Loucy (cell line): ENCODE data around the gene ACVRL1.

Source experiments
- H2AFZ ChIP-seq: fragments of 200-600 bp; sonication (generic); 2 replicates; pipeline ENCODE4 v1.6.0; 2016; ENCODE audit warnings: antibody characterized with exemption, mild to moderate bottlenecking, low read length, moderate library complexity
- H3F3A ChIP-seq: fragments of 200-600 bp; 2 replicates; pipeline ENCODE4 v1.6.0; 2016; ENCODE audit warnings: antibody characterized with exemption, low read depth, mild to moderate bottlenecking
- H3K27me3 ChIP-seq: fragments of 200-600 bp; sonication (generic); 2 replicates; pipeline ENCODE4 v1.6.1; 2014; ENCODE audit warnings: low read length, mild to moderate bottlenecking; ENCODE audit not compliant: insufficient read depth, poor library complexity, severe bottlenecking
- H3K36me3 ChIP-seq: fragments of 200-600 bp; sonication (generic); 2 replicates; pipeline ENCODE4 v1.6.1; 2016; ENCODE audit warnings: low read length; ENCODE audit not compliant: insufficient read depth
- H3K4me1 ChIP-seq: fragments of 200-600 bp; sonication (generic); 2 replicates; pipeline ENCODE4 v1.5.1; 2014; ENCODE audit warnings: low read length, mild to moderate bottlenecking; ENCODE audit not compliant: insufficient read depth, poor library complexity, severe bottlenecking
- H3K4me2 ChIP-seq: fragments of 200-600 bp; sonication (generic); 2 replicates; pipeline ENCODE4 v1.6.0; 2014; ENCODE audit warnings: antibody characterized with exemption, low read length, low read depth, mild to moderate bottlenecking; ENCODE audit not compliant: poor library complexity, severe bottlenecking
- H3K4me3 ChIP-seq: fragments of 200-600 bp; sonication (generic); 2 replicates; pipeline ENCODE4 v1.5.1; 2014; ENCODE audit warnings: low read length, mild to moderate bottlenecking, mixed read lengths; ENCODE audit not compliant: poor library complexity, severe bottlenecking
- H3K79me2 ChIP-seq: fragments of 200-600 bp; sonication (generic); 2 replicates; pipeline ENCODE4 v1.6.1; 2014; ENCODE audit warnings: low read length; ENCODE audit not compliant: insufficient read depth
- H3K9ac ChIP-seq: fragments of 200-600 bp; sonication (generic); 2 replicates; pipeline ENCODE4 v1.6.0; 2014; ENCODE audit warnings: mild to moderate bottlenecking, low read depth, low read length, moderate library complexity; ENCODE audit not compliant: poor library complexity, severe bottlenecking
- H3K9me2 ChIP-seq: fragments of 200-600 bp; sonication (generic); replicated peaks from 2 replicates; pipeline ENCODE4 v1.6.1; 2016; ENCODE audit warnings: low read depth, low read length, mixed read lengths
- H3K9me3 ChIP-seq: fragments of 200-600 bp; sonication (generic); 2 replicates; pipeline ENCODE4 v1.6.1; 2014; ENCODE audit warnings: mild to moderate bottlenecking, antibody characterized with exemption, low read length, low read depth; ENCODE audit not compliant: insufficient read depth
- H4K20me1 ChIP-seq: fragments of 200-600 bp; sonication (generic); 2 replicates; pipeline ENCODE4 v1.6.0; 2014; ENCODE audit warnings: antibody characterized with exemption, low read length, mild to moderate bottlenecking; ENCODE audit not compliant: insufficient read depth, poor library complexity, severe bottlenecking
- EZH2phosphoT487 ChIP-seq: fragments of 200-600 bp; IDR thresholded peaks from 2 replicates; pipeline ENCODE4 v1.6.1; 2018; ENCODE audit warnings: antibody characterized with exemption, mild to moderate bottlenecking, moderate library complexity, borderline replicate concordance
- TF ChIP-seq, protein P1 (sequence below): fragments of 200-600 bp; sonication (generic); conservative IDR thresholded peaks from 2 replicates; pipeline ENCODE4 v1.5.1; 2014; ENCODE audit warnings: mild to moderate bottlenecking, antibody characterized with exemption, low read length

The ACVRL1 gene

DNA sequence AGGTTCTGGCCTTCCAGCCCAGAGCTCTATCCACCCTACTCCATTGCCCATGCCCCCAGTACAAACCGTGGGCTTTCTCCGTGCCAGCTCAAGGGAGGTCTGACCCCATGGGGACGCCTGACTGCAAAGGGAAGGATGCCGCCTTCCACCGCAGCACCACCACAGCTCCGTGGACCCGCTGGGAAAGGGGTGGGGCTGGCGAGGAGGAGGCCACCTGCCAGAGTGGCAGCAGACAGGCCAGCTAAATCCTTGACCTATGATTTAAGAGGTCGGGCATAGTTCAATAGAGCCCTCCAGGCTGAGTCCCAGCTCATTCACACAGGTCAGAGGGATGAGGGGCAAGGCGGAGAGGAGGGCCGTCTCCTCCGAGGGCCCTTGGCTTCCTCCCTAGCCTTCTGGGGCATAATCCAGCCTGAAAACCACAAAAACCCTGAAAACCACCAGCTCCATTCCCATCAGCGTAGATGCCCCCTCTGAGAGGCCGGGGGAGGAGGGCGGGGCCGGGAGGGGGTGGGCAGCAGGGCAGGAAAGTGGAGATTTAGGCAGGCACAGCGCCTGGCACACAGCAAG lies 43.9 kb upstream of the ACVRL1 start:
- Histone ChIP-seq H3K9me2 (no peaks in the 10 kb centered on the region), H2AFZ (no peak overlapping the region), H3K36me3 (no peaks in the 10 kb centered on the region), H3K4me1 (no peaks in the 10 kb centered on the region), H3K9ac (no peak overlapping the region), H3K27me3 (no peaks in the 10 kb centered on the region), H3K9me3 (no peaks in the 10 kb centered on the region), H3K79me2 (no peaks in the 10 kb centered on the region), H3K4me2 (peak overlapping the region; percentile 53), H3K4me3 (peak overlapping the region; percentile 48), H4K20me1 (no peaks in the 10 kb centered on the region), H3F3A (no peaks in the 10 kb centered on the region)
- TF ChIP-seq EZH2phosphoT487 = no peak
- TF ChIP-seq, protein P1, sequence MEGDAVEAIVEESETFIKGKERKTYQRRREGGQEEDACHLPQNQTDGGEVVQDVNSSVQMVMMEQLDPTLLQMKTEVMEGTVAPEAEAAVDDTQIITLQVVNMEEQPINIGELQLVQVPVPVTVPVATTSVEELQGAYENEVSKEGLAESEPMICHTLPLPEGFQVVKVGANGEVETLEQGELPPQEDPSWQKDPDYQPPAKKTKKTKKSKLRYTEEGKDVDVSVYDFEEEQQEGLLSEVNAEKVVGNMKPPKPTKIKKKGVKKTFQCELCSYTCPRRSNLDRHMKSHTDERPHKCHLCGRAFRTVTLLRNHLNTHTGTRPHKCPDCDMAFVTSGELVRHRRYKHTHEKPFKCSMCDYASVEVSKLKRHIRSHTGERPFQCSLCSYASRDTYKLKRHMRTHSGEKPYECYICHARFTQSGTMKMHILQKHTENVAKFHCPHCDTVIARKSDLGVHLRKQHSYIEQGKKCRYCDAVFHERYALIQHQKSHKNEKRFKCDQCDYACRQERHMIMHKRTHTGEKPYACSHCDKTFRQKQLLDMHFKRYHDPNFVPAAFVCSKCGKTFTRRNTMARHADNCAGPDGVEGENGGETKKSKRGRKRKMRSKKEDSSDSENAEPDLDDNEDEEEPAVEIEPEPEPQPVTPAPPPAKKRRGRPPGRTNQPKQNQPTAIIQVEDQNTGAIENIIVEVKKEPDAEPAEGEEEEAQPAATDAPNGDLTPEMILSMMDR = no peak

DNA sequence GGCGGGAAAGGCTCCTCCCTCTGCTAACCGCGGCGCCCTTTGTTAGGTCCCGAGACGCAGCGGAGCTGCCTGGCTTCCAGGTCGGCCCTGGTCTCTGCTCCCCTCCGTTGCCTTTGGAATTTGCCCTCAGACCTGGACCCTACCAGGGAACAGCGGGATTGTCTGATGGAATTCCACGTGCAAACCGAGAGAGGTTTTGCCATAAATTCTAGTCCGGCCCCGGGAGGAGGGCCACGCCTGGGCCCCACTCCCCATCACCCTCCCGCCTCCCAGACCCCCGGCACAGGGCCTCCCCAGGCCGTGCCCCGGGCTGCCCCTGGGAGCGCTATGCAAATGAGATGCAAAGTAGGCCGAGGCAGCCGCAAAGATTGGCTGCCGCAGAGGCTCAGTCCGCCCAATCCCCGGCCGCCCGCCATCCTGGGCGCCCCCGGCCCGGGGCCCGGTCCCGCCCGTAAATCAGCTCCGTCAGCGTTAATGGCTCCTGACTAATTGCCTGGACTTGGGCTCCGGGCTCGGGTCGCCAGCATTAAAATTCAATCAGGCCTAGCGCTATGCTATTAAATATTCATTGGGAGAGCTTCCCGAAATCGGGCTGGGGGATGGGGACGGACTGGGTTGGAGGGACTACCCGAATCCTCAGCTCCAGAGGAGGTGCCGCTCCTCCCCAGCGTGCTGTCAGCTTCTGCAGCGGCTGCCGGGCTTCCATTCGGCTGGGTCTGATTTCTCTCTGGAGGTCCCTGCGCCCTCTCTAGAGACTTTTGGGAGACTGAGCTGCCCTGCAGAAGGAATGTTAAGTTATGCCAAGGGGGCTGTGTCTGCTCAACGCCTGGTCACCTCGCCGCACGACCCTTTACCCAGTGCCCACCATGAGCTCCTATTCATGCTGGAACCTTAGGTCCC lies 43.1 kb upstream of the ACVRL1 start:
- Histone ChIP-seq H3K79me2 (no peaks in the 10 kb centered on the region), H3K9me2 (no peaks in the 10 kb centered on the region), H2AFZ (no peak overlapping the region), H3K4me2 (peak overlapping the region; percentile 53), H3F3A (no peaks in the 10 kb centered on the region), H3K36me3 (no peaks in the 10 kb centered on the region), H3K27me3 (no peaks in the 10 kb centered on the region), H3K9ac (no peak overlapping the region), H3K4me1 (no peaks in the 10 kb centered on the region), H3K4me3 (peak overlapping the region; percentile 48), H4K20me1 (no peaks in the 10 kb centered on the region), H3K9me3 (no peaks in the 10 kb centered on the region)
- TF ChIP-seq, protein P1 = no peak
- no peak for TF ChIP-seq EZH2phosphoT487

DNA sequence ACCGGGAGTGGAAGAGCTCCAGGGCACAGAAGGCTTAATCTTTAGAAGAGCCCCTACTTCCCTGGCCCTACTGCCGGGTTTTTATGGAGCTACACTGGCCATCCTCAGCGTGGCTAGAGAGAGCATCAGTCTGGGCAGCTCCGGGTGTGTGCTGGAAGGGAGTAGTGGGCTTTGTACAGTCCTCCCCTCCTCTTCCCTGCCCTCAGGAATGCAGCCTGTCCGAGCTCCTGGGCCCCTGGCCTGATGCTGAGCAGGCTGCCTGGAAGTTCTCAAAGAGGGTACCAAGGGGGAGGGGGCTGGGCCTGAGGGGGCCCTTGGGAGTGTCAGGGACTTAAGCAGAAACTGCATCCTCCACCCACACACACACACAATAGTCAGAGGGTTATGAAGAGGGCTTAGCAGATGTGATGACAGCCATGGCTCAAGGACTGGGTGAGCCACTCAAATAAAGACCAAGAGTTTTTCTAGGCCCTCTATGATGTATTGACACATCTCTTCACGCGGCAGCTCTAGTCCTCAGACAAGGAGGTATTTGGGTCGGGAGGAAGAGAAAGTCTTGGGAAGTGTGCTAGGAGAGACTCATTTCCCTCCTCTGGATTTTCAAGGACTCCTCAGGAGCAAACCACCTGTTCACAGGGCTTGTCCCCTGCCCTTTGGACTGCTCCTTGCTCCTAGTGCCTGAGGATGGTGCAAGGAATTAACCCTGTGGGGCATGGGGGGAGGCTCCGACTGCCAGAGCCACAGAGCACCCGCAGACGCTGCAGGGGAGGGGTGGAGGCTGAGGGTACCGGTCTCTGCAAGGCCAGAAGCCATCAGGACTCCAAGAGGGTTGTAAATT lies 42.3 kb upstream of the ACVRL1 start:
- no peaks in the 10 kb centered on the region for H3K9me3 ChIP-seq
- TF ChIP-seq, protein P1 = no peak
- TF ChIP-seq EZH2phosphoT487 = no peak
- H3K9ac ChIP-seq = no peak overlapping the region
- no peak overlapping the region for H2AFZ ChIP-seq
- no peaks in the 10 kb centered on the region for H3K4me1 ChIP-seq
- no peaks in the 10 kb centered on the region for H4K20me1 ChIP-seq
- no peaks in the 10 kb centered on the region for H3K27me3 ChIP-seq
- no peaks in the 10 kb centered on the region for H3F3A ChIP-seq
- H3K4me3 ChIP-seq = no peak overlapping the region
- no peak overlapping the region for H3K4me2 ChIP-seq
- H3K79me2 ChIP-seq = no peaks in the 10 kb centered on the region
- H3K36me3 ChIP-seq = no peaks in the 10 kb centered on the region
- no peaks in the 10 kb centered on the region for H3K9me2 ChIP-seq
